Measurements from ENCODE around the gene CDRT15. TPM values are rescaled to one million over a fixed set of nuclear protein-coding genes. Genes with fewer than 3 reads are reported as not detected.
"Not testable (repeated sequence)": the region's sequence is repeated elsewhere in the genome, so short reads cannot be mapped to it uniquely, and the experiment has no call there.

Gene CDRT15
- total and polyA plus RNA-seq, 8 donors = 0.83 to 1.6 (median 1.0) TPM; not detected in 2

DNA sequence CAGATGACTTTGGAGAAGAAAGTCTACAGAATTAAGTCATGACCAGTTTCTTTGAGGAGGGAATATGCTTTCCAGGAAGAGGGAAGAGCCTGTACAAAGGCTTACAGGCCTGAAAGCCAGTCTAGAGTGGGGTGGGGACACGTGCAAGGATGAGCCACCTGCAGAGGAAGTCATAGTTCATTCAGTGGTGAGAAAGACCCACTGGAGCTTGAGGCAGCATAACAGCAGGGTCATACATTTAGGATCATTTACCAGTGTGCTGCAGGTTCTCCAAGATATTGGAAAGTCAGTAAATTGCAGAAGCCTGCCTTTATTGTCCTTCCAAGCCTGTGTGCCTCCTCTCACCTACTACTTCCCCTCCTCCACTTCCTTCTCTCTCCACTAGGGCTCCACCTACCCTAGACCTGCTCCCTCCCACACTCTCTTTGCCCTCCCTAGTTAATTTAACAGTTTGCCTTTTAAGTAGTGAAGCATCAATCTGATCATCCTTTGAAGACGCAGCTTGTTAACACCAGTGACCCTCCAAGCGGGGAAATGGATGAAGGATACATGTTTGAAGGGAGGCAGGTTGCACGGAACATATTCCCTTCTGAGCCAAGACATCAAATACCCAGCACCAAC, 40.2 kb downstream of the CDRT15 start:
- Histone ChIP-seq H3K4me1 (peaks cover 15 to 37% of the 10 kb centered on the region in 2 donors), H3K4me3 (no peak overlapping the region), H3K27me3 (no peaks in the 10 kb centered on the region), H3K27ac (no peak overlapping the region), H3K9me3 (no peaks in the 10 kb centered on the region), H3K36me3 (no peaks in the 10 kb centered on the region)
- intact Hi-C loops (cut with DNase I) = no loop called here
- TF ChIP-seq, protein P1, sequence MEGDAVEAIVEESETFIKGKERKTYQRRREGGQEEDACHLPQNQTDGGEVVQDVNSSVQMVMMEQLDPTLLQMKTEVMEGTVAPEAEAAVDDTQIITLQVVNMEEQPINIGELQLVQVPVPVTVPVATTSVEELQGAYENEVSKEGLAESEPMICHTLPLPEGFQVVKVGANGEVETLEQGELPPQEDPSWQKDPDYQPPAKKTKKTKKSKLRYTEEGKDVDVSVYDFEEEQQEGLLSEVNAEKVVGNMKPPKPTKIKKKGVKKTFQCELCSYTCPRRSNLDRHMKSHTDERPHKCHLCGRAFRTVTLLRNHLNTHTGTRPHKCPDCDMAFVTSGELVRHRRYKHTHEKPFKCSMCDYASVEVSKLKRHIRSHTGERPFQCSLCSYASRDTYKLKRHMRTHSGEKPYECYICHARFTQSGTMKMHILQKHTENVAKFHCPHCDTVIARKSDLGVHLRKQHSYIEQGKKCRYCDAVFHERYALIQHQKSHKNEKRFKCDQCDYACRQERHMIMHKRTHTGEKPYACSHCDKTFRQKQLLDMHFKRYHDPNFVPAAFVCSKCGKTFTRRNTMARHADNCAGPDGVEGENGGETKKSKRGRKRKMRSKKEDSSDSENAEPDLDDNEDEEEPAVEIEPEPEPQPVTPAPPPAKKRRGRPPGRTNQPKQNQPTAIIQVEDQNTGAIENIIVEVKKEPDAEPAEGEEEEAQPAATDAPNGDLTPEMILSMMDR (IDR thresholded peaks at IDR 0.05) = peak in 1 of 2 donors; percentile 26
- DNase-seq (no peak), ATAC-seq (no peak)

GRCh38 chr17:14192636-14193344, 43.9 kb downstream of the CDRT15 start:
- ATAC-seq; intact Hi-C loops (cut with DNase I); H3K27me3 ChIP-seq; H3K9me3 ChIP-seq; DNase-seq; H3K4me3 ChIP-seq; H3K27ac ChIP-seq; H3K36me3 ChIP-seq: not testable (repeated sequence)
- peaks cover 7 to 11% of the 10 kb centered on the region in 2 donors for H3K4me1 ChIP-seq

DNA sequence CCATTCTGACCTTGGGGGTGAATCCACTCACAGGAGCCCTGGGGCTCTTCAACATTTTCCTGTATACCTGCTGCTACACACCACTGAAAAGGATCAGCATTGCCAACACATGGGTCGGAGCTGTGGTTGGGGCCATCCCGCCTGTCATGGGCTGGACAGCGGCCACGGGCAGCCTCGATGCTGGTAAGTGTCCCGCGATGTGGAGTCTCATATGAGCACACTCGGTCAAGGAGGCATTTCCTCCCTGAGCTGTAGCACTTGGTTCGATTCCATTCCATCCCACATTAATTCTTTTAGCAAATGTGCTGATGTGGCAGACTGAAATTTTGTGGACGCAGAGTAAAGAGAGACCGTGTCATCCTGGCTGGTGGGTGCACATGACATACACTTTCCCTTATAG, 44.6 kb downstream of the CDRT15 start:
- H3K27ac ChIP-seq; H3K4me3 ChIP-seq; H3K9me3 ChIP-seq; intact Hi-C loops (cut with DNase I); DNase-seq; H3K36me3 ChIP-seq; H3K27me3 ChIP-seq; ATAC-seq; H3K4me1 ChIP-seq: not testable (repeated sequence)

- DNase-seq; H3K27ac ChIP-seq; intact Hi-C loops (cut with DNase I): not testable (repeated sequence)
These were observed 45.2 kb downstream of the CDRT15 start for GRCh38 chr17:14191469-14191868.

DNA sequence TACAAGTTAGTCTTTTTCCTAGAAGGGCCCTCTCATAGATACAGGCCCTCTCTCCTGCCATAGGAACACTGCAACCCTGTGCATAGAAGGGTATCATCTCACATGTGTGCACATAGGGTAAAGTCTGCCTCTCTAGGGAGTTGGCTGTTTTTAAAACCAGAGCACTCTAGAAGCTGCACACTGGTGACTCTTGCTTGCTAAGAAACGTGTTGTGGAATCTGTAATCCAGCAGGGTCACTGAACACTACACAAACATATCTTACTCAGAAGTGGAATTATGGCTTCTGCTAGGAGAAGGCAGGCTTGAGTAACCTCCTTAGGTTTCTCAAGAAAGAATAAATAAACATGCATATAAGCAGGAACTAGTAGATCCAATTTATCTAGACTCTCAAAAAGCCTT, 45.9 kb downstream of the CDRT15 start:
- intact Hi-C loops (cut with DNase I); H3K36me3 ChIP-seq; H3K4me1 ChIP-seq; H3K27me3 ChIP-seq; H3K27ac ChIP-seq; H3K4me3 ChIP-seq; H3K9me3 ChIP-seq; DNase-seq: not testable (repeated sequence)
- peak; percentile 55 for ATAC-seq

More at GRCh38 chr17:14191469-14191868, 45.2 kb downstream of the CDRT15 start:
- not testable (repeated sequence) for H3K4me1 ChIP-seq, H3K36me3 ChIP-seq, H3K9me3 ChIP-seq, ATAC-seq, H3K27me3 ChIP-seq, H3K4me3 ChIP-seq

- H3K36me3 ChIP-seq; H3K27me3 ChIP-seq; intact Hi-C loops (cut with DNase I); DNase-seq; H3K27ac ChIP-seq; H3K4me3 ChIP-seq; H3K4me1 ChIP-seq; ATAC-seq; H3K9me3 ChIP-seq: not testable (repeated sequence)
These were observed 50.2 kb downstream of the CDRT15 start for GRCh38 chr17:14186443-14186842.

Other genes starting within 250 kb of the CDRT15 start
- gene COX10, start 167.4 kb downstream of the CDRT15 start, total RNA-seq = 10 to 100 TPM; 12.5 to 15.7 TPM
- gene COX10, start 167.4 kb downstream of the CDRT15 start, polyA plus RNA-seq (ENCODE audit: insufficient read length in 6 of 6) = 10 to 100 TPM; 11.8 to 13.2 (median 12.1) TPM
- 1 to 10 TPM; 2.9 to 6.7 TPM for gene HS3ST3B1, start 64.2 kb upstream of the CDRT15 start, total RNA-seq
- 1 to 10 TPM; 1.9 to 3.3 (median 2.3) TPM for gene HS3ST3B1, start 64.2 kb upstream of the CDRT15 start, polyA plus RNA-seq (ENCODE audit: insufficient read length in 6 of 6)

All from left lung (tissue), 10 donors.